ENCODE data around the gene LNX1.

LNX1 gene

DNA sequence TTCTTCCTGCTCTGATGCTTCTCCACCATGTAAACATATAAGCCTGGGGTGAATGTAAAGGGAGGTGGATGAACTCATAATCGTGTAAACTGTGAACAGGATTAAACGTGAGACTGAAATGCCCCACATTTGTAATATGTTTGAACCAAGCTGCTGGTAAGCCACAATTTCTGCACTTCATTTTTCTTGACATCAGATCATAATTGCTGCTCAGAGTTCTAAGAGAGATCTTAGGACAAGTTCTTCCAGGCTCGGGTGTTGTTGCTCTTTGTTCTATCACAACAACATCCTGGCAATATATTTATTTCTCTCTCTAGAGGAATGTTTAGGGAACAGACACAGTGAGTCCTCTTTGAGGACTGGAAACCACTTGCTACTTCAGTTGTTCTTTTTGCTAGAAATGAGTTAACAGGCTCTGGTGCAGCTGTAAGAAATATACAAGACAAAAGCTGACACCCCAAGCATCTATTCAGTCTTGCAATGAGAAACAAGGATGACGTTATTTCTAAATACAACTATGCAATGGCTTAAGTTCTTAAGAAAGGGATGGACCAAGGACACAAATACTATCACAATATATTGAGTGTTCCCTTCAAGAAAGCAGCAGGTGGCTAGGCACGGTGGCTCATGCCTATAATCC is 59.6 kb downstream of the LNX1 start:
- DNase-seq (ENCODE audit: low read depth, low spot score): no peak
- in situ Hi-C loops (cut with HindIII; ENCODE audit: low sequenced_read_pairs): no loop called here
- TF ChIP-seq, protein P1, sequence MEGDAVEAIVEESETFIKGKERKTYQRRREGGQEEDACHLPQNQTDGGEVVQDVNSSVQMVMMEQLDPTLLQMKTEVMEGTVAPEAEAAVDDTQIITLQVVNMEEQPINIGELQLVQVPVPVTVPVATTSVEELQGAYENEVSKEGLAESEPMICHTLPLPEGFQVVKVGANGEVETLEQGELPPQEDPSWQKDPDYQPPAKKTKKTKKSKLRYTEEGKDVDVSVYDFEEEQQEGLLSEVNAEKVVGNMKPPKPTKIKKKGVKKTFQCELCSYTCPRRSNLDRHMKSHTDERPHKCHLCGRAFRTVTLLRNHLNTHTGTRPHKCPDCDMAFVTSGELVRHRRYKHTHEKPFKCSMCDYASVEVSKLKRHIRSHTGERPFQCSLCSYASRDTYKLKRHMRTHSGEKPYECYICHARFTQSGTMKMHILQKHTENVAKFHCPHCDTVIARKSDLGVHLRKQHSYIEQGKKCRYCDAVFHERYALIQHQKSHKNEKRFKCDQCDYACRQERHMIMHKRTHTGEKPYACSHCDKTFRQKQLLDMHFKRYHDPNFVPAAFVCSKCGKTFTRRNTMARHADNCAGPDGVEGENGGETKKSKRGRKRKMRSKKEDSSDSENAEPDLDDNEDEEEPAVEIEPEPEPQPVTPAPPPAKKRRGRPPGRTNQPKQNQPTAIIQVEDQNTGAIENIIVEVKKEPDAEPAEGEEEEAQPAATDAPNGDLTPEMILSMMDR (IDR thresholded peaks at IDR 0.05; ENCODE audit: low read depth, low read length): no peak
- no peak overlapping the region for H3K4me3 ChIP-seq (ENCODE audit: low read depth, low read length)

DNA sequence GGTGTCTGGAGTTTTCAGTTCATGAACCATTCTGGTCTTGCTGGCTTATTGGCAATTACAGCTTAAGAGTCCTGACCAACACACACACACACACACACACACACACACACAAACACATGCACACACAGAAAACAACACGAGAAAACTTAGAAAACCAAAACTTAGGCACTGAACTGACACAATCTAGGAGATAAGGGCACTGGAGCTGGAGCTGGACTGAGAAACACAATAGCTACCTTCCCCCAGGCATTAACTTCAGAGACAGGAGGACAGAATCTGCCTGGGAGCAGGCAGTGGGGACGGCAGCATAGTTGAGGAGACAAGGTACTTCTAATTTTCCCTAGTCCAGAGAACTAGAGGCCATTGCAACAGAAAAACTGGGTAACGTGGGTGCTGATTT is 62.3 kb downstream of the LNX1 start:
- TF ChIP-seq, protein P1 (IDR thresholded peaks at IDR 0.05; ENCODE audit: low read depth, low read length): no peak
- in situ Hi-C loops (cut with HindIII; ENCODE audit: low sequenced_read_pairs): no loop called here
- H3K4me3 ChIP-seq (ENCODE audit: low read depth, low read length): no peak overlapping the region

DNA sequence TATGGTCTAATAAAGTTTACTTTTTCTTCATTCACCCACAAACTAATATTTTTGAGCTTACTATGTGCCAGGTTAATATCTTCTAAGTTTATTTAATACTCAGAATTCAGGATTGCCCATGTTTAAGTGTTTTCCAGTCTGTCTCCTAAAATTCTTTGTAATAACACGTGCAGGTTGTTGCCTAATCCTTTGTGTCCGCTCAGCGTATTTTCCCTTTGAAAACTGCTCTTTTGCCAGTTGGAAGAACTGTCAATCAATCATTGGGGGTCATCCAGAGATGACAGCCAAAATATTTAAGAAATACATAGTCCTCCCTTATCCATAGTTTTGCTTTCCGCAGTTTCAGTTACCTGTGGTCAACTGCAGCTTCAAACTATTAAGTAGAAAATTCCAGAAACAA is 63.4 kb downstream of the LNX1 start:
- no peak for DNase-seq (ENCODE audit: low read depth, low spot score)
- TF ChIP-seq, protein P1 (IDR thresholded peaks at IDR 0.05; ENCODE audit: low read depth, low read length): no peak
- no peak overlapping the region for H3K4me3 ChIP-seq (ENCODE audit: low read depth, low read length)
- in situ Hi-C loops (cut with HindIII; ENCODE audit: low sequenced_read_pairs): no loop called here

More for the DNA sequence above, 62.3 kb downstream of the LNX1 start:
- DNase-seq (ENCODE audit: low read depth, low spot score): no peak

DNA sequence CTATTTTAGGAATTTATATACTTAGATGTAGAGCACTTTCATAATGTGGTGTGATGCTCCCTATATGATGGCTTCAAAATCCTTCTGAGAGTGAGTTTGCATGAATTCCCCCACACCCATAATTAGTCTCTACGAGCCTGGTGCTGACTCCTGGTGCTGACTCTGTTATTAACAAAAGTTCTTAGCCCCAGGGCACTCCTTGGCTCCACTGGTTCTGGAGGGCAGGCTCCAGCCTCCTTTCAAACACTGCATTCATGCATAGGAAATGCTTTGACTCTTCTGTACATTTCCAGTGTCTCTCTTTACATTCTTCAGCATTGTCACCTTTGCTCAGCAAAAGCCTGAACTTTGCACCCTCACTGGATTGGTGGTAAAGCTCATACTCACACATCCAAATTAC is 64.0 kb downstream of the LNX1 start:
- DNase-seq (ENCODE audit: low read depth, low spot score): no peak
- TF ChIP-seq, protein P1 (IDR thresholded peaks at IDR 0.05; ENCODE audit: low read depth, low read length): no peak
- H3K4me3 ChIP-seq (ENCODE audit: low read depth, low read length): no peak overlapping the region
- in situ Hi-C loops (cut with HindIII; ENCODE audit: low sequenced_read_pairs): no loop called here

DNA sequence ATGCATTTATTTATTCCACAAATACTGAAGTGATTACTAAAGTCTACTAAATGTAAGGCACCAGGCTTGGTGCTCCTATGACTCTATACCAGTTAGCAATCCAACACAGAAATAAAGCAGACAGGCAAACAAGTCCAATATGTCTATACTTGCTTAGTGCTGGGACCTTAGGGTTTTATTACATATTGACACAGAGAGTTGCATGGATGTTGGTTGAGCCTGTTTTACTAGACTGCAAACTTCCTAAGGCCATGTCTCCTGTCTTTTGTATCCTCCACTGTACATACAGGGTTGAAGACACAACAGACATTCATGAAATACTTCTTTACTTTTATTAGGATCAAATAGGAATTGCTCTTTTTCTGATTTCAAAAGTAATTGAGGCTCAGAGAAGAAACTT is 69.0 kb downstream of the LNX1 start:
- in situ Hi-C loops (cut with HindIII; ENCODE audit: low sequenced_read_pairs): no loop called here

DNA sequence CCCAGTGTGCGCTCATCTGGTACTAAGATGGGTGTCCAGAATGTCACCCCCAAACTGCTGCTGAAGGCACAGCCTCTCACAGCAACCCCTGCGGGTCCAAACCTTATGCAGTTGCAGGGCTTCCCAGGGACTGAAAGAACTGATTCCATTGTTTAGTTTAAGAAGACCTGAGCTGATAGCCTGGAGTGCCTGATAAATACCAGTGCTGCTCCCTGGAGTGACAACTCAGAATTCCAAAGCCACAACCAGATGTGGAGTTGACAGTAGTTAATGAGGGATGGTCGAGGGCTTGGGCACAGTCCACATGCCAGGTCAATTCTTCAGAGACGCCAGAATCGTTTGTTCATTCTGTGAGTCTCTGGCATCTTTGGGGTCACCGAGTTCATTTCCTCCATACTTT is 71.2 kb downstream of the LNX1 start:
- no peak overlapping the region for H3K4me3 ChIP-seq (ENCODE audit: low read depth, low read length)
- in situ Hi-C loops (cut with HindIII; ENCODE audit: low sequenced_read_pairs): no loop called here
- no peak for DNase-seq (ENCODE audit: low read depth, low spot score)
- TF ChIP-seq, protein P1 (IDR thresholded peaks at IDR 0.05; ENCODE audit: low read depth, low read length): no peak

More for the DNA sequence above, 69.0 kb downstream of the LNX1 start:
- DNase-seq (ENCODE audit: low read depth, low spot score): no peak
- TF ChIP-seq, protein P1 (IDR thresholded peaks at IDR 0.05; ENCODE audit: low read depth, low read length): no peak
- H3K4me3 ChIP-seq (ENCODE audit: low read depth, low read length): no peak overlapping the region
